Gastrocnemius medialis (tissue), 4 donors: ENCODE results near the gene PLXNA2. TPM values are rescaled to one million over a fixed set of nuclear protein-coding genes. Genes with fewer than 3 reads are reported as not detected.

Experiments
- ATAC-seq, 2 donors: fragments of 150-250 bp; one replicate each; pipeline ENCODE4 v1.9.1; 2016
- DNase-seq, 2 donors: peaks; one replicate each; pipeline ENCODE4 v3.0.0-alpha.2; 2019
- H3K27ac ChIP-seq, 4 donors: fragments of 200-600 bp; sonication (generic); 1 replicate in 1 of 4; 2 replicates in 3 of 4; pipeline ENCODE4 v1.5.1; 2016 to 2018; ENCODE audit warnings: mild to moderate bottlenecking in 2 of 4, moderate library complexity in 1 of 4
- H3K27me3 ChIP-seq, 3 donors: fragments of 200-600 bp; sonication (generic) in 2 of 3; 1 replicate in 1 of 3; 2 replicates in 2 of 3; pipeline versions ENCODE4 v1.5.1 to v1.6.0; 2016 to 2019; ENCODE audit warnings: mild to moderate bottlenecking in 1 of 3, moderate library complexity in 1 of 3
- H3K36me3 ChIP-seq, 2 donors: fragments of 200-600 bp; sonication (generic) in 1 of 2; one replicate each; pipeline ENCODE4 v1.5.1; 2017 to 2018
- H3K4me1 ChIP-seq, 2 donors: fragments of 200-600 bp; sonication (generic) in 1 of 2; one replicate each; pipeline ENCODE4 v1.5.1; 2016 to 2017; ENCODE audit warnings: mild to moderate bottlenecking in 2 of 2
- H3K4me3 ChIP-seq, 4 donors: fragments of 200-600 bp; sonication (generic) in 3 of 4; 1 replicate in 1 of 4; 2 replicates in 3 of 4; pipeline ENCODE4 v1.5.1; 2016 to 2019; ENCODE audit warnings: mild to moderate bottlenecking in 2 of 4
- H3K9me3 ChIP-seq, 3 donors: fragments of 200-600 bp; sonication (generic) in 2 of 3; 1 replicate in 1 of 3; 2 replicates in 2 of 3; pipeline ENCODE4 v1.5.1; 2016 to 2019
- POLR2A ChIP-seq, 2 donors: fragments of 450-650 bp; IDR thresholded peaks; one replicate each; pipeline ENCODE4 v1.6.1; 2017; ENCODE audit warnings: antibody characterized with exemption in 2 of 2, mild to moderate bottlenecking in 2 of 2, moderate library complexity in 2 of 2
- in situ Hi-C, 4 donors: fragments of 200-750 bp; cut with MboI; loops; one replicate each; pipeline versions ENCODE4 v1.15.0 to v1.8.0; 2017; ENCODE audit warnings: low sequenced_read_pairs in 4 of 4
- intact Hi-C: fragments of 100-400 bp; cut with DNase I; formaldehyde crosslinking; loops from one replicate; pipeline ENCODE4 v1.15.1; 2023; ENCODE audit warnings: low total_unique reads
- total RNA-seq, 4 donors: library from RNA; depleted of rRNA; stranded (reverse); fragments of >200 nt; gene quantifications; one replicate each; pipeline versions ENCODE4 v1.1.0 to v1.2.3, GENCODE V29; 2016
- TF ChIP-seq, protein P1 (sequence below), 5 experiments: fragments of 450-650 bp in 3 of 5; fragments of 200-600 bp in 2 of 5; sonication (generic) in 2 of 5; IDR thresholded peaks in 4 of 5; conservative IDR thresholded peaks in 1 of 5; 1 replicate in 4 of 5; 2 replicates in 1 of 5; pipeline ENCODE4 v1.5.1; 2016 to 2019; ENCODE audit warnings: antibody characterized with exemption in 5 of 5, mild to moderate bottlenecking in 3 of 5, moderate library complexity in 3 of 5

PLXNA2 gene
- total RNA-seq, 4 donors from 2014 or later: 12.4 to 20.0 (median 16.2) TPM

DNA sequence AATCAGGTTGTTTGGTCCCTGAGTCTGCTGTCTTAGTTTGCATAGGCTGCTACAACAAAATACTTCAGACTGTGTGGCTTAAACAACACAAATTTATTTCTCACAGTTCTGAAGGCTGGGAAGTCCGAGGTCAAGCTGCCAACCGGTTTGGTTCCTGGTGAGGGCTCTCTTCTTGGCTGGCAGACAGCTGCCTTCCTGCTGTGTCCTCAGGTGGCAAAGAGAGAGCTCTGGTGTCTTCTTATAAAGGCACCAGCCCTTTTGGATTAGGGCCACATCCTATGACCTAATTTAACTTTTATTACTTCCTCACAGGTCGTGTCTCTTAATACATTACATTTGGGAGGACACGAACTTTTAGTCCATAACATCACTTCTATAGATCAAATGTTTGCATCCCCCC, 243.7 kb downstream of the PLXNA2 start:
- no peak for TF ChIP-seq POLR2A (IDR thresholded peaks at IDR 0.05)
- TF ChIP-seq, protein P1, sequence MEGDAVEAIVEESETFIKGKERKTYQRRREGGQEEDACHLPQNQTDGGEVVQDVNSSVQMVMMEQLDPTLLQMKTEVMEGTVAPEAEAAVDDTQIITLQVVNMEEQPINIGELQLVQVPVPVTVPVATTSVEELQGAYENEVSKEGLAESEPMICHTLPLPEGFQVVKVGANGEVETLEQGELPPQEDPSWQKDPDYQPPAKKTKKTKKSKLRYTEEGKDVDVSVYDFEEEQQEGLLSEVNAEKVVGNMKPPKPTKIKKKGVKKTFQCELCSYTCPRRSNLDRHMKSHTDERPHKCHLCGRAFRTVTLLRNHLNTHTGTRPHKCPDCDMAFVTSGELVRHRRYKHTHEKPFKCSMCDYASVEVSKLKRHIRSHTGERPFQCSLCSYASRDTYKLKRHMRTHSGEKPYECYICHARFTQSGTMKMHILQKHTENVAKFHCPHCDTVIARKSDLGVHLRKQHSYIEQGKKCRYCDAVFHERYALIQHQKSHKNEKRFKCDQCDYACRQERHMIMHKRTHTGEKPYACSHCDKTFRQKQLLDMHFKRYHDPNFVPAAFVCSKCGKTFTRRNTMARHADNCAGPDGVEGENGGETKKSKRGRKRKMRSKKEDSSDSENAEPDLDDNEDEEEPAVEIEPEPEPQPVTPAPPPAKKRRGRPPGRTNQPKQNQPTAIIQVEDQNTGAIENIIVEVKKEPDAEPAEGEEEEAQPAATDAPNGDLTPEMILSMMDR (IDR thresholded peaks at IDR 0.05 in 4 of 5, conservative IDR thresholded peaks at IDR 0.05 in 1 of 5): no peak
- no peak for ATAC-seq
- Histone ChIP-seq H3K4me1 (peaks cover 0 to 4% of the 10 kb centered on the region in 2 donors), H3K4me3 (no peak overlapping the region), H3K9me3 (no peaks in the 10 kb centered on the region), H3K27me3 (no peaks in the 10 kb centered on the region), H3K27ac (no peak overlapping the region), H3K36me3 (no peaks in the 10 kb centered on the region)
- no peak for DNase-seq
- in situ Hi-C loops: no loop called here
- intact Hi-C loops: no loop called here

DNA sequence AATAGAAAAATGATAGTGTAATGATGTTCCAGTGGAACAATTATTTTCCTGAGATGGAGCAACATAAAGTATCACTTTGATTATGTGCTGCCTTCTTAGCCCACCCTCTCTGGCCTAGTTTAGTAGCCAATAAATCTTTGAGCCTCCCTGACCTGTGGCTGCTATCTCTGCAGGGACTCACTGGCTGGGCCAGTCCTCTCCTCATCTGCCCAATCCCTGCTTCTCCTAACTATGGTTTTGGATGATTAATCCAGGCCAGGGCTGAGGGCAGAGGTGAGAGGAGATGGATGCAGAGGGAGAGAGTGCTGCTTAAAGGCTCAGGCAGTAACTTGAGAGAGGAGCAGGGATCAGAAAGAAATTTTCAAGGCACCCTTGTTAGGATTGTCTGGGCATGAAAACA, 244.2 kb downstream of the PLXNA2 start:
- intact Hi-C loops: no loop called here
- in situ Hi-C loops: no loop called here

DNA sequence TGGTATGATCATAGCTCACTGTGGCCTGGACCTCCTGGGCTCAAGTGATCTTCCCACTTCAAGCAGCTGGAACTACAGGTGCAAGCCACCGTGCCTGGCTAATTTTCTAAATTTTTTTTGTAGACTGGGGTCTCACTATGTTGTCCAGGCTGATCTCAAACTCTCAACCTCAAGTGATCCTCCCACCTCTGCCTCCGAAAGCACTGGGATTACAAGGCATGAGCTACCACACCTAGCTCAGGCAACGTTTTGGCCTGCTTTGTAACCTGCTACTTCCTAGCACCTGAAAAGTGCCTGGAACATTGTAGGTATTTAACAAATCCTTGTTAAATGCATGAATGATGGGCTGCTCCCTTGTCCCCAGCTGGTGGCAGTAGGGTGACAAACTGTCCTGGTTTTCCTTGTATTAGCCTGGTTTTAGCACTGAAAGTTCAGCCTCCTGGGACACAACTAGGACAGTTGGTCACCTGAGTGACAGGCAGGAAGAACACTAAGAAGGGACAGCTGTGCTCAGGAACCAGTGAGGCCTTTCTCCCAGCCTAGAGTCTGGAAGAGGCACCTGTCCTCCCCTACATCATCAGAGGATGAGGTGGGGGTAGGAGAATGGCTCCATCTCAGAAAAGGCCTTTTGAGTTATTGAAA, 244.8 kb downstream of the PLXNA2 start:
- Histone ChIP-seq H3K36me3 (no peaks in the 10 kb centered on the region), H3K27me3 (no peaks in the 10 kb centered on the region), H3K4me3 (no peak overlapping the region), H3K9me3 (no peaks in the 10 kb centered on the region), H3K4me1 (peaks cover 0 to 4% of the 10 kb centered on the region in 2 donors), H3K27ac (no peak overlapping the region)
- DNase-seq: no peak
- intact Hi-C loops (no loop called here), in situ Hi-C loops (no loop called here)
- no peak for ATAC-seq
- no peak for TF ChIP-seq POLR2A (IDR thresholded peaks at IDR 0.05)
- TF ChIP-seq, protein P1 (IDR thresholded peaks at IDR 0.05 in 4 of 5, conservative IDR thresholded peaks at IDR 0.05 in 1 of 5): no peak

More for the DNA sequence above, 244.2 kb downstream of the PLXNA2 start:
- H3K9me3 ChIP-seq: no peaks in the 10 kb centered on the region
- H3K4me1 ChIP-seq: peaks cover 0 to 4% of the 10 kb centered on the region in 2 donors
- H3K4me3 ChIP-seq: no peak overlapping the region
- TF ChIP-seq POLR2A (IDR thresholded peaks at IDR 0.05): no peak
- ATAC-seq (no peak), DNase-seq (no peak)
- no peak overlapping the region for H3K27ac ChIP-seq
- no peaks in the 10 kb centered on the region for H3K27me3 ChIP-seq
- no peaks in the 10 kb centered on the region for H3K36me3 ChIP-seq

DNA sequence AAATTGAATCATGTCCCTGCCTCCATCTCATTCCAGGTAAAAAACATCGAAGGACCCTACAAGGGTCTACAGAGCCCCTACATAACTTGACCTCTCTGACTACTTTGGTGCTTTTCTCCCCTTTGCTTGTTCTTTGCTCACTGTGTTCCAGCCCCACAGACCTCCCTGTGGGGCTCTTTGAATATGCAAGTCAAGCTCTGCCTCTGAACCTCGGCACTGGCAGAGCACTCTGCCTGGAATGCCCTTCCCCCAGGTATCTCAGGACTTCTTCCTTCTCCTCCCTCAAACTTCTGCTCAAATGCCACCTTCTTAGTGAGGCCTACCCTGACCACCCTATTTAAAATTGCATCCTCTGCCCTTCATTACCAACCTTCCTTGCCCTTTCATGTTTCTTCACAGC, 245.5 kb downstream of the PLXNA2 start:
- in situ Hi-C loops: no loop called here
- no peak for ATAC-seq
- no peaks in the 10 kb centered on the region for H3K9me3 ChIP-seq
- DNase-seq: no peak
- H3K4me1 ChIP-seq: peaks cover 0 to 4% of the 10 kb centered on the region in 2 donors
- TF ChIP-seq POLR2A (IDR thresholded peaks at IDR 0.05): no peak
- TF ChIP-seq, protein P1 (IDR thresholded peaks at IDR 0.05 in 4 of 5, conservative IDR thresholded peaks at IDR 0.05 in 1 of 5): no peak
- no peaks in the 10 kb centered on the region for H3K27me3 ChIP-seq
- no peak overlapping the region for H3K4me3 ChIP-seq
- H3K36me3 ChIP-seq: no peaks in the 10 kb centered on the region
- intact Hi-C loops: no loop called here
- no peak overlapping the region for H3K27ac ChIP-seq

DNA sequence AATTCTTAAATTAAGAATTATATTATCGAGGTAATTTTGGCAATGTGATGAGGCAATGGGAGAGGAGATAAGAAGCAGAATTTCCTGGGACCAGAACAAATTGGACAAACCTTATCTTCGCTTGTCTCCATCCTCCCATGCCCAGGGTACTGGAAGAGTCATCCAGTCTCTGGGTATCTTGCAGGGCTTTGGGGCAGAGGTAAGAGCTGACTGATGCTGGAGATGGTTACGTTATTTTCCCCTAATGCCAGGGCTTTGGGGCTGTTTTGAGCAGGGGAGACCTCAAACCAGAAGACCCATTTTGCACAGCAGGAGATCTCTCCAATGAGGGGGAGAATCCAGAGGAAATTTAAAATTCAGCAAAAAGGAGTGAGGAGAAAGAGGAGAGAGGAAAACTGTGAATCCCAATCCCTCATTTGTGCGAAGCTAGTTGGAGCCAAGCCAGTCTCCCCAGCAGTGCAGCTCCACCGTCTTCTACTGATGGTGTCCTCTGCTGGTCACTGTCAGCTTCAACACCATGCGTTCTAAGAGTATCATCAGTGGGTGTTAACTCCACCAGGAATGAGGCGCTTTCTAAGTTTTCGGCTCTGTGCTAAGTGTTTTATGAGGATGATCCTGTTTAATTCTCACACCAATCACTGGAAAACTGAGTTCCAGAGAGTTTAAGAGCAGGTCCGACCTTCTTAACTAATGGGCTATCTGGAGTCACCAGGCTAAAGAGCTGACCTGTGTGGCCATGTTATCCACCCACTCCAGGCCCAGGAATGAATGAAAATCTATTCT, 246.5 kb downstream of the PLXNA2 start:
- ATAC-seq (peak; percentile 89 to 95), DNase-seq (peak; percentile 55 to 70)
- Histone ChIP-seq H3K4me3 (no peak overlapping the region), H3K4me1 (peaks cover 0 to 4% of the 10 kb centered on the region in 2 donors), H3K9me3 (no peaks in the 10 kb centered on the region), H3K27ac (no peak overlapping the region), H3K36me3 (no peaks in the 10 kb centered on the region), H3K27me3 (no peaks in the 10 kb centered on the region)
- in situ Hi-C loops: no loop called here
- TF ChIP-seq, protein P1 (IDR thresholded peaks at IDR 0.05 in 4 of 5, conservative IDR thresholded peaks at IDR 0.05 in 1 of 5): peak; percentile 67 to 81 (median 74)
- no peak for TF ChIP-seq POLR2A (IDR thresholded peaks at IDR 0.05)
- intact Hi-C loops: loop anchor here (1.0 kb wide), 1 partner anchor 112 kb away; no protein-coding TSS in a partner anchor
